A673 (cell line): Measurements from ENCODE around the gene ACADVL. TPM values are rescaled to one million over a fixed set of nuclear protein-coding genes. Genes with fewer than 3 reads are reported as not detected.

Experiments used
- BruUV-seq: library from RNA; stranded (reverse); fragments of 400-500 nt; replicated peaks from 2 replicates; lab custom pipeline; 2021; lab: Mats Ljungman, UMichigan
- CTCF ChIA-PET: fragments of 300-600 bp; sonication (Branson Sonifier 250); formaldehyde crosslinking; loops from one replicate; lab custom pipeline; 2022; ENCODE audit warnings: antibody characterized with exemption; lab: Charles Lee
- POLR2A ChIA-PET: fragments of 300-600 bp; sonication (Branson Sonifier 250); formaldehyde crosslinking; loops from one replicate; lab custom pipeline; 2022; ENCODE audit warnings: antibody characterized with exemption; ENCODE audit not compliant: low non-redundant PET; lab: Charles Lee
- DNase-seq: peaks from one replicate; pipeline ENCODE4 v3.0.0-alpha.2; 2015; ENCODE audit warnings: low spot score
- H3K27ac ChIP-seq: fragments of 200-600 bp; sonication (generic); 2 replicates; pipeline ENCODE4 v1.5.1; 2016; ENCODE audit warnings: mixed run types, low read depth, mild to moderate bottlenecking, mixed read lengths, antibody characterized with exemption, low read length; ENCODE audit not compliant: poor library complexity, severe bottlenecking
- H3K27me3 ChIP-seq: fragments of 200-600 bp; sonication (generic); replicated peaks from 2 replicates; pipeline ENCODE4 v1.6.1; 2017; ENCODE audit warnings: mixed run types, low read depth, mild to moderate bottlenecking, mixed read lengths, antibody characterized with exemption, low read length; ENCODE audit not compliant: insufficient read depth, poor library complexity
- H3K36me3 ChIP-seq: fragments of 200-600 bp; sonication (generic); 2 replicates; pipeline ENCODE4 v1.6.1; 2016; ENCODE audit warnings: mixed run types, mild to moderate bottlenecking, mixed read lengths, antibody characterized with exemption, low read length; ENCODE audit not compliant: insufficient read depth, poor library complexity, severe bottlenecking
- H3K4me1 ChIP-seq: fragments of 200-600 bp; sonication (generic); 2 replicates; pipeline ENCODE4 v1.6.1; 2017; ENCODE audit warnings: mixed run types, mild to moderate bottlenecking, mixed read lengths, antibody characterized with exemption, low read length; ENCODE audit not compliant: insufficient read depth, poor library complexity, severe bottlenecking
- H3K4me3 ChIP-seq: fragments of 200-600 bp; sonication (generic); 2 replicates; pipeline ENCODE4 v1.5.1; 2016; ENCODE audit warnings: low read depth, mixed run types, mild to moderate bottlenecking, mixed read lengths, low read length; ENCODE audit not compliant: poor library complexity, severe bottlenecking
- H3K9me3 ChIP-seq: fragments of 200-600 bp; sonication (generic); 2 replicates; pipeline ENCODE4 v1.6.1; 2016; ENCODE audit warnings: mixed run types, low read depth, mild to moderate bottlenecking, mixed read lengths, antibody characterized with exemption, low read length; ENCODE audit not compliant: poor library complexity, severe bottlenecking
- EZH2 ChIP-seq: fragments of 200-600 bp; sonication (generic); IDR thresholded peaks from 2 replicates; pipeline ENCODE4 v1.6.1; 2017; ENCODE audit warnings: borderline replicate concordance, low read depth, mild to moderate bottlenecking, mixed read lengths, antibody characterized with exemption, low read length; ENCODE audit not compliant: poor library complexity, severe bottlenecking
- intact Hi-C: fragments of 100-400 bp; cut with micrococcal nuclease; formaldehyde crosslinking; loops from one replicate; pipeline ENCODE4 v1.10.0; 2022; ENCODE audit not compliant: unreplicated experiment
- total RNA-seq: library from RNA; stranded (reverse); gene quantifications from 2 replicates; pipeline ENCODE4 v1.2.3, GENCODE V29; 2021
- TF ChIP-seq, protein P1 (sequence below): fragments of 300-800, 200-600 bp; sonication (generic); conservative IDR thresholded peaks from 2 replicates; pipeline ENCODE4 v1.5.1; 2017; ENCODE audit warnings: low read depth, mild to moderate bottlenecking, antibody characterized with exemption, low read length, moderate library complexity, mixed read lengths

ACADVL gene
- total RNA-seq, 1 experiment from 2014 or later, result 425 TPM

DNA sequence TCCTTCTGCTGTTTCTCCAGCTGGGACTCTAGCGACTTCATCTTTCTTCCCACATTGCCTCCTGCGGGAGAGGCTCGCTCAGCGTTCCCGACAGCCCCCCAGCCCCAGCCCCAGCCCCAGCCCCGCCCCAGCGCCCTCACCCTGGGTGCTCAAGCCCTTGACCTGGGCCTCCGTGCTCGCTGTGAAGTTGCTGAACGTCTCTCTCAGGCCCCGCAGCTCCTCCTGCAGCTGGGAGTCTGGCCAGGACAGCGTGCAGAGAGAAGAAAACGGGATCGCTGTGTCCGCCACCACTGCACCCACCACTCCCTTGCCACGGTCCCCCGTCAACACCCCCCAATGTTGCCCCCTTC lies 42.9 kb upstream of the ACADVL start:
- H3K27ac ChIP-seq, result peak overlapping the region; percentile 63
- no peak for TF ChIP-seq EZH2
- TF ChIP-seq, protein P1, sequence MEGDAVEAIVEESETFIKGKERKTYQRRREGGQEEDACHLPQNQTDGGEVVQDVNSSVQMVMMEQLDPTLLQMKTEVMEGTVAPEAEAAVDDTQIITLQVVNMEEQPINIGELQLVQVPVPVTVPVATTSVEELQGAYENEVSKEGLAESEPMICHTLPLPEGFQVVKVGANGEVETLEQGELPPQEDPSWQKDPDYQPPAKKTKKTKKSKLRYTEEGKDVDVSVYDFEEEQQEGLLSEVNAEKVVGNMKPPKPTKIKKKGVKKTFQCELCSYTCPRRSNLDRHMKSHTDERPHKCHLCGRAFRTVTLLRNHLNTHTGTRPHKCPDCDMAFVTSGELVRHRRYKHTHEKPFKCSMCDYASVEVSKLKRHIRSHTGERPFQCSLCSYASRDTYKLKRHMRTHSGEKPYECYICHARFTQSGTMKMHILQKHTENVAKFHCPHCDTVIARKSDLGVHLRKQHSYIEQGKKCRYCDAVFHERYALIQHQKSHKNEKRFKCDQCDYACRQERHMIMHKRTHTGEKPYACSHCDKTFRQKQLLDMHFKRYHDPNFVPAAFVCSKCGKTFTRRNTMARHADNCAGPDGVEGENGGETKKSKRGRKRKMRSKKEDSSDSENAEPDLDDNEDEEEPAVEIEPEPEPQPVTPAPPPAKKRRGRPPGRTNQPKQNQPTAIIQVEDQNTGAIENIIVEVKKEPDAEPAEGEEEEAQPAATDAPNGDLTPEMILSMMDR, result no peak
- no peak for DNase-seq
- BruUV-seq, result no TSS peak
- H3K4me1 ChIP-seq, result peaks cover 8% of the 10 kb centered on the region
- intact Hi-C loops, result loop anchor here (1.0 kb wide), 1 partner anchor 125 kb away; no protein-coding TSS in a partner anchor
- CTCF ChIA-PET, result interaction anchor here (0.7 to 1.9 kb wide), 6 partner anchors 12 to 141 kb away, joined by 3 to 9 read pairs (median 5); partner anchors contain the start of gene SLC16A13
- no peaks in the 10 kb centered on the region for H3K36me3 ChIP-seq
- H3K9me3 ChIP-seq, result no peaks in the 10 kb centered on the region
- peak overlapping the region; percentile 54 for H3K4me3 ChIP-seq
- no peaks in the 10 kb centered on the region for H3K27me3 ChIP-seq
- POLR2A ChIA-PET, result interaction anchor here (0.6 kb wide), 1 partner anchor 183 kb away, joined by 5 read pairs; no protein-coding TSS in a partner anchor

DNA sequence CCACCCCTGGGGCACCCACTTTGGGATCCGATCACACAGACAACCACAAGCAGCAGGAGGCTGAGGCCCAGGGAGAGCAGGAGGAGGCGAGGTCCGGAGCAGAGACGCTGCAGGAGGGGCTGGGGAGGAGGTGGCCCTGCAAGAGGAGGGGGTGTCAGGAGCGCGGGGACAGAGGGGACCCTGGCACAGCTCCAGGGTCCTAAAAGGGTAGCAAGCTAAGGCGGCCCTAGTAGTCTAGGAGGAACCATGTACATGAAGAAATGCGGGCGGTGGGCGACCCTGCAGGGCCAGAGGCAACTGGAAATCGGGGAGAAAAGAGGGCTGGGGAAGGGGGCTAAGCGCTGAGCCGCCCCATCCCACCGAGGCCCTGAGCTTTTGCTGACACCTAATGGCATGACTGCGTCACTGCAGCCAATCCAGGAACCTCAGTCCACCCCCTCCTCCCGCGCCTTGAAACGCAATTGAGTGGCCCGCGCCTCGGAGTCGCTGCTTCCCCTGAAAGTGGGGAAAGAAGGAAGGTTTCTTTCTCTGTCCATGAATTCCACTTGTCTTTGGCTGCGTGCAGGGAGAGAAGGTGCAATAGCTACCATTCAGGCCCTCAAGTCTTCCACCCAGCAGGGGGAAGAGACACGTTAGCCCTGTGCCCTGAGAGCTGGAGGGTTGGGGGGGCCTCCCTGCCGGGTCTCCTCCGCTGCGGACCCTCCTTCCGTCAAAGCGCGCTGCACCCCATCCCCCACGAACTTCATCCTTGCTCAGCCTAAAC lies 42.4 kb upstream of the ACADVL start:
- peak; percentile 89 for DNase-seq
- H3K36me3 ChIP-seq, result no peaks in the 10 kb centered on the region
- intact Hi-C loops, result loop anchor here (1.0 kb wide), 1 partner anchor 125 kb away; no protein-coding TSS in a partner anchor
- ChIA-PET CTCF (interaction anchor here (0.7 to 1.9 kb wide), 6 partner anchors 11 to 142 kb away, joined by 3 to 9 read pairs (median 5); partner anchors contain the start of gene SLC16A13), POLR2A (no interaction called here)
- H3K27ac ChIP-seq, result peak overlapping the region; percentile 63
- peak overlapping the region; percentile 54 for H3K4me3 ChIP-seq
- TF ChIP-seq EZH2, result no peak
- TF ChIP-seq, protein P1, result peak; percentile 96
- H3K4me1 ChIP-seq, result peaks cover 8% of the 10 kb centered on the region
- no peaks in the 10 kb centered on the region for H3K9me3 ChIP-seq
- no TSS peak for BruUV-seq
- H3K27me3 ChIP-seq, result no peaks in the 10 kb centered on the region

DNA sequence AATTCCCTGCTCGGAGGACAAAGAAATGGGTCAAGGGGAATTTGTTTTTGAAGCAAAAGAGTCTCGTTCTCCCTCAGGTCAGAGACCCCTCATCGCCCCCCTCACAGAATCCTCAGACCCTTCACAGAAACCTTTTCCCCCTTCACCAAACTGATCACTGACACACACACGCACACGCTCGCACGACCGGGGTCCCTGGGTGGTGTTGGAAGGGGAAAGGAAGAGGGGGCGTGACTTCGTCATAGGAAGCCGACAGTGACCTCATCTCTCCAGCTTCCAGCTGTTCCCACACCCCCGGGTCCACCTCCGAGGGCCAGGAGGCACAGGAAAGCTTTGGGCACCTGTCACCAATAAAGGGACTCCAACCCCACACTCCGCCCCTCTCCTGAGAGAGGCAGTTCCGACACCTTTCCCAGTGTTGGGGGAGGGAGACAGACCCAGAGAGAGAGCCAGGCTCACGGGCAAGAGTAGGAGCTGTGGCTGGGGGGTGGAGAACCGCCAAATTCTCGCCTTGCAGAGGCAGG lies 41.7 kb upstream of the ACADVL start:
- TF ChIP-seq, protein P1, result no peak
- TF ChIP-seq EZH2, result no peak
- ChIA-PET CTCF (interaction anchor here (1.2 to 1.9 kb wide), 4 partner anchors 11 to 132 kb away, joined by 3 to 9 read pairs (median 6); no protein-coding TSS in a partner anchor), POLR2A (no interaction called here)
- H3K27ac ChIP-seq, result peak overlapping the region; percentile 63
- no peaks in the 10 kb centered on the region for H3K27me3 ChIP-seq
- BruUV-seq, result no TSS peak
- peak overlapping the region; percentile 54 for H3K4me3 ChIP-seq
- H3K36me3 ChIP-seq, result no peaks in the 10 kb centered on the region
- H3K4me1 ChIP-seq, result peaks cover 8% of the 10 kb centered on the region
- intact Hi-C loops, result loop anchor here (1.0 kb wide), 1 partner anchor 126 kb away; no protein-coding TSS in a partner anchor
- H3K9me3 ChIP-seq, result no peaks in the 10 kb centered on the region
- DNase-seq, result peak; percentile 42
